Stimulated activated CD4-positive, alpha-beta T cell treated with anti-CD3 and anti-CD28 coated beads, Interleukin-4, amount 100 ng/mL, for 24 hours (primary cell): ENCODE results near the gene PRKCZ.

Experiments
- DNase-seq: peaks from one replicate; pipeline ENCODE4 v3.0.0-alpha.2; 2020

PRKCZ gene

GRCh38 chr1:2070016-2070415 lies 19.8 kb downstream of the PRKCZ start:
- DNase-seq: no peak

- DNase-seq: no peak
These were observed 20.8 kb downstream of the PRKCZ start for GRCh38 chr1:2070800-2071530.

- DNase-seq: no peak
These were observed 22.0 kb downstream of the PRKCZ start for GRCh38 chr1:2072109-2072806.

GRCh38 chr1:2072891-2073290 lies 22.7 kb downstream of the PRKCZ start:
- no peak for DNase-seq

DNA sequence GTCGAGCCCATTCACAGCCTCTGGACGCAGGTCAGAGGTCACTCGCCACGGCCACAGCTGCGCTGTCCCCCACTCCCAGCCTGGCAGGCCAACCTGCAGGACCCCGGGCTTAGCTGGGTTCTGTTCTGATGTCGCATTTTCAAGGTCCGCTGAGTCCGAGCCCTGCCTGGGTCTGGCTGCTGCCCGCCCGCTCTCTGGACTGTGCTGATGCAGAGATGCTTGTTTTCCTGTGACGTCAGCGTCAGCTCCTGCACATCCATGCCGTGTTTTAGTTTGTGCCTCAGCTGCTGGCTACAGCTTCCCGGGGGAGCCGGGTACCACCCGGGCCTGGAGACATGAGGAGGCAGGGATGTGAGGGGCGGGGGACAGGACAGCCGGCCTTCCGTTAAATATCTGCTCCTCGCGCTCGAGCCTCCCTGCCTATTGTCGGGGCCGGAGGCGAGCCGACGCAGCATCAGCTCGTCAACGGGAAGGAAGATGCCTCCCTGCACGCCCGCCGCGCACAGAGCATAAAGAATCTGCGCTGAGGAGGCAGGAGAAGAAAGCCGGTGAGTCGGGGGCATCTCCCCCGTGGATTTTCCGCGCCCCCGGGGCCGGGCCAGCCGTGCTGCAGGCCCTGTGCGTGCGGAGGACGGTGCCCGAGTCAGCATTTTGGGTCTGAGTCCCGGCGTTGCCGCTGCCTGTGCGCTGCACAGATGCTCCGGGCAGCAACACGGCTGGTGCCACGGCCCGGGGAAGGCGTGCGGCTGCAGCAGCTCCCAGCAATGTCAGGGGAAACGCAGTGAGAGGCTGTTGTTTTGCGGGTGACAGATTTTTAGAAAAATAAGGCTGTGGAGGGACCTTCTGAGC lies 23.4 kb downstream of the PRKCZ start:
- DNase-seq: no peak

DNA sequence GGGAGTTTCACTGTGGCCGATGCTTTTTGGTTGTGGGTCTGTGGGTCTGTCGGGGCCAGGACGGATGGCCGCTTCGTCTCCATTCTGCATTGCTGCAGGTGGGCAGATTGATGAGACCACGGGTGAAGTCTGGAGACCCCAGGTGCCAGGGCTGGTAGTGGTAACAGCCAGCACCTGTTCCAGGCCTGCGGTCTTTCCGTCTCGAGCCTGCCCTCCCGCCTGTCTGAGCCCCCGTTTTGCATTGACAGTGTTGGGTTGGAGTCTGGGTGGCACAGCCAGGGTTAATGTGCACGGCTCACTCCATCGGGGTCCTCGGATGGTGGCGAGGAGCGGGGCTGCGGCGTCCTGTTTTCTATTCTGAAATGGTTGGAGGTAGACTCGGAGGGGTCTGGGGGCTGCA lies 24.2 kb downstream of the PRKCZ start:
- DNase-seq: no peak

DNA sequence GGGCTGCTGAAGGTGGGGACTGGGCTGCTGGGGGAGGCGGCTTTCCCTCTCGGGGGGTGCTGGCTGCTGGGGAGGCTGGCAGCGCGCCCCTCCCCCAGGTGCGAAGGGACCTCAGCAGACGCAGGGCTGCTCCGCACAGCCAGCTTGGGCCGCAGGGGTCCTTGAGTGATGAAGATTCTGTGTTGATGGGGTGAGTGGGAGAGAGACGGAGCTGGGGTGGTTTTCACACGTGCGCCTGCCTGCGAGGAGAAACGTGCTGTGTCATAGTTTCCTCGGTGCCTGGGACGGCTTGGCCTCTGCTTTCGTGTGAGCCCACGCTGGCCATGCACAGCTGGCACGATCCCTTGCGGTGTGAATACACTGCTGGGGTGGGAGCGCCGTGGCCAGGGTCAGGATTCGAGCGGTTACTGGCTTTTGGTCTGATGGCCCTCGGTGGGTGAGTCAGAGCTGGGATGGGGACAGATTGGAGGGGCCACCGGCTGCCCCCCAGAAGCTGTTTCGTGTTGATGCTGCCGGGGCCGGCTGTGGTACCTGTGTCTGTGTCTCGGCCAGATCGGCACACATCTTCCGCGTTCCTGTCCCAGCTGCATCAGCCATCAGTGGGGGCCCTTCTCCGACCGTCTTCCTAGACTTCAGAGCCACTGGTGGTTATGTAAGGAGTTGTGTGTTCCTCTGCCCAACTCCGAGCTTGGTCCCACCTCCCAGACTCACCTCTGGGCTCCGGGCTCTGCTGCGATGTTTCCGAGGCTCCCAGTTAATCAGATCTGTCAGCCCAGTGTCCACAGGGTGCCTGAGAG lies 24.9 kb downstream of the PRKCZ start:
- no peak for DNase-seq

DNA sequence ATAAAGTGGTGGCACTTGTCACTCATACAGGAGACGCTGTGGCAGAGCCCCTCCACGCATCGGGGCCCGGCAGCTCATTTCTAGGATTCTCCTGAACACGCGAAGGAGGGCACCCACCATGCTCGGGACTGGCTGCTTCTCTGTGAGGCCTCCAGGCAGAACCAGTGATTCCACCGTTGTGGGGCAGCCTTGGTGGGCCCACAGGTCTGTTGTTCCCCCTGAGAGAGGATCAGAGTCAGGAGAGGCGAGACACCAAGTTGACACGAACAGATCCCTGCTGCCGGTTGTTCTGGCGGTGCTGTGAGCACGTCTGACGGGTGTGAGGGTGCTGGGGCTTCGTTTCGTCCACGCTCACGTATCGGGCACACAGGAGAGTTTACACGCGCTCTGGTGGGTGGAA lies 26.6 kb downstream of the PRKCZ start:
- no peak for DNase-seq

GRCh38 chr1:2078170-2078569 lies 28.0 kb downstream of the PRKCZ start:
- DNase-seq: no peak

DNA sequence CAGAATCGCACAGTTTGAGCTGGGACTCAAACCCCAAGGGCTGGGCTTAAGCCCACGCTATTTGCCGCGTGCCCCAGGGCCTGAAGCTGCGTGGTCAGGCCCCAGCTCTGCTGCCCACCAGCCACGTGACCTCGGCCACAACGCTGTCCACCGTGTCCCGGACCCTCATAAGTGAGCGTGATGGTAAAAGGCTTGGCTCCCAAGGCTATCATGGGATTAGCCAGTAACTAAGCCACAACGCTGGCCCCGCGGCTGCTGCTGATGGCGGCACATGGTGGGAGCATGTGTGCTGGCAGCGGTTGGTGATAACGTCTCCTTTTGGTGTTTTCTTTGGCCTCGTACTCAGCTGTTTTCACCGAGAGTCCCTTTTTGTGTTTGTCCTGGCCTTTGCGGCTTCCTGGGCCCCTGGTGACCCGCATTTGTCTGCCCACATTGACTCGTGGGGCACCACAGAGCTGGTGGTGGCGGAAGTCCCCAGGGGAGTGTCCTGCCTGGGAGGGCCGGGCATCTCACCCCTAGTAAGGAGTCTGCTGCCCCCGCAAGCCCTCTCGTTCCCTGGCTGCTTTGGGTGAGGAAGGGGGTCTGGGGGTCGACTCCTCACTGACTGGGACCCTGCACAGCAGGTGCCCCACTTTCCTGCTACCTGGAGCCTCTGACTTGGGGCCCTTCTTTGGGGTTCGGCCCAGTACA lies 29.3 kb downstream of the PRKCZ start:
- DNase-seq: no peak

DNA sequence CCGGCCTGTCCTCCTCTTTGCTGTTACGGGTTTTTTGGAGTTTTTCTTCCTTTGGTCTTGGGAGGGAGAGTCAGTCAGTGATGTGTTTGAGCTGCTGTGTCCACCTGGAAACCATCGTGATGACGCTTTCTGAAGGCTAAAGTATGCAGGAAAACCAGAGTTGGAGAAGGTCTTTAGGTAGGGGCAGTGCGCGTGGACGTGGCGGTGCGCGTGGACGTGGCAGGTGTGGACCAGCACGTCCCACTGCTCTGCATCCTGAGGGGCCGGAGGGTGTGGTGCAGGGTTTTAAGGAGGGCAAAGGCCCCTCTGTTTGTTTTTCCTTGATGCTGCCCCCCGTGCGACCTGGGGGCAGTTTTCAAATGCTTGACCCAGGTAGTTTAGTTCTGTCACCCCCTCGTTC lies 29.9 kb downstream of the PRKCZ start:
- DNase-seq: no peak

GRCh38 chr1:2080884-2081283 lies 30.7 kb downstream of the PRKCZ start:
- DNase-seq: no peak

- DNase-seq: no peak
These were observed 31.2 kb downstream of the PRKCZ start for GRCh38 chr1:2081326-2081885.

GRCh38 chr1:2082064-2082463 lies 31.9 kb downstream of the PRKCZ start:
- DNase-seq: no peak

GRCh38 chr1:2083666-2084065 lies 33.5 kb downstream of the PRKCZ start:
- no peak for DNase-seq

DNA sequence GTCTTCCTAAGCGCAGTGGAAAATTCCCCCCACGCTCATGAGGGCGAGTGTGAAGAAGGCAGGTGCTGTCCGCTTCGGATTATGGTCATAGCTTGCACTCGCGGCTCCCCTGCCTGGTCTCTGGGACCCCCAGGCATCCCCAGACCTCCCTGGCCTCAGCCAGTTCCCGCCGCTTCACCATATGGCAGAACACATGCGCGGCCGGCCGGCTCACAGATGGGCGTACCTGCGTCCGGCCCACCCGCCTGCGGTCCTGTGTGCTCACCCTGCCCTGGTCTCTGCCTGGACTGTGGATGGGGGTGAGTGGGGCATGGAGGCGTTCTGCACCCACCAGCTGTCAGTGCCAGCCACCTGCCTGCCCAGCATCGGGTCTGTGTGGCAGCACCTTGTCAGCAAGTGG lies 34.1 kb downstream of the PRKCZ start:
- DNase-seq: no peak

DNA sequence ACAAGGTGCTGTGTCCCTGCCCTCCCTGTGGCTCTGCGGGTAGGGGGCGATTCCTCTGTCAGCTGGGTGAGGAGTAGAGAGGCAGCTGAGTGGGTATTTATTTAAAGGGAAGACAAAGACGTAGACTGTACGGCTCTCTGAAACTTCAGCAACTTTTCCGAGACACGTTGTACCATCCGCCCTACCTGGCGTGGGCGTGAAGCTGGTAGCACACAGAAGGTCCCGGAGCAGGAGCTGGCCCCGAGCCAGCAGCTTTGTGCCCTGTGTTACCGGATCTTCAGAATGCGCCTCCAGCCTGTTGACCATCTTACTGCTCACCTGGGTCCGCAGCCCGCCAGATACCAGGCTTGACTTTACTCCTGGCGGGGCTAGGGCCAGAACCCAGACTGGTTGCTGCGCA lies 34.9 kb downstream of the PRKCZ start:
- DNase-seq: no peak

DNA sequence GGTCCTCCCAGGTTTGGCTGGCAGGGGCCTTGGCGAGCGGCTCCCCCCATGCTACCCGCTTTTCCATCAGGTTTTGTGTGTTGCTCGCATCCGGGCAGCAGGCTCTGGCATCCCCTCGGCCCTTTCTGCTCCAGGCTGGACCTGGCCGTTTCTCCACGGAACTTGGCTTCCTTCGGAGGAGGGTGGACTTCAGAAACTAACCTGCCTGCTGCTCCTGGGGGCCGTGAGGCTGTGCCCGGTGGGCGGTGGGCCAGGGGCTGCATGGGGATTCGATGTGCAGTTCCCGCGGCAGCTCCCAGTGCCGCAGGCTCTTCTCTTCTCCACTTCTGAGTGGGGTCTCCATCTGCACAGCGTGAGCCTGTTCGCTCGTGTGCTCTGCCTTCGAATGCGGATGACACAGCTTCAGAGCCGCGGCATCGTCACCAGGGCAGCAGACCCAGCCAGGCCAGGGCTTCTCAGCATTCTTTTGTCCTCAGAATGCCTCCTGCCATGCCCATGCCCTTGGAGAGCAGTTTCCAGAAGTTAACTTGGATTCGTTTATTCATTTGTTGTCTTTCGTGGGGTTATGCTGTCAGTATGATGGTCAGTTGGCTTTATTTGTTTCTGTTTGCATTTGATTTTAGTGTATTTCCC lies 36.4 kb downstream of the PRKCZ start:
- DNase-seq: no peak

- no peak for DNase-seq
These were observed 37.6 kb downstream of the PRKCZ start for GRCh38 chr1:2087766-2088165.

DNA sequence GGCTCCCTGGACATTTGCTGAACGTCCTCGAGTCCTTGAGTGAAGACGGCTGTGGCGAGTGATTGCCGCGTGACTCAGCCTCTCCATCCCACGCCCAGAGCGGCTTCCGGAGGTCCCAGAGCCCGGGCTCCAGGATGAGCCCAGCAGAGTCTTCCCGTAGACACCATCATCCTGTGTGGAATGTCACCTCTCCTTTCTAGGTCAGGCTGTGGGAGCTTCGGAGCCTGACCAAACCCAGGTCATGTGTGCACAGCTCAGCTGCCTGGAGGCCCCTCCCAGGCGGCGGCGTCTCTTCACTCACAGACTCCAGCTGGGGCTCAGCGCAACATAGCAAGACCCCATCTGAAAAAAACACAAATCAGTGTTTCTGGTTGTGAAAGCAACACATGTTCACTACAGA lies 38.2 kb downstream of the PRKCZ start:
- DNase-seq: no peak

DNA sequence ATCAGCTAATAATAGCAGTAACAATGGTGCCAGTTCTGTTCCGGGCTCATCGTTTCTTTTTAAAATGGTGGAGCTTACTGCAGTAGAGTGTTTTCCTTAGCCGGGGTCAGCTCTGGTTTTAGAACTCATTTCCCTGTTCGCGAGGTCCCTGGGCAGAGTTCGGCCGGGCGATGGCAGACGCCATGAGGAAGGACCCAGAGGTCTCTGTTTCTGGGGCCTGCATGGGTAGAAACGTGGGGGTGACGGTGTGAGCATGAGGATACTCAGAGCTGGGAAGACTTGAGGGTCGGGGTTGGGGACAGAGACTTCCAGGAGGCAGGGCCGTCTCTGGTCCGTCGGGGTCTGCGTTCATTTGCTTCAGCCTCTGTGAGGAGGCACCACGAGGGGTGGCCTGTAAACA lies 38.8 kb downstream of the PRKCZ start:
- no peak for DNase-seq
